Stomach (tissue), 4 donors: ENCODE measurements around the gene TMEM43.

ENCODE experiments used
- CTCF ChIP-seq, 7 experiments: fragments of 450-650 bp in 4 of 7; fragments of 200-600 bp in 3 of 7; sonication (generic) in 3 of 7; IDR thresholded peaks; one replicate each; pipeline ENCODE4 v1.5.1; 2016 to 2019; ENCODE audit warnings: antibody characterized with exemption in 7 of 7, control low read depth in 2 of 7, mild to moderate bottlenecking in 1 of 7
- POLR2A ChIP-seq, 4 donors: fragments of 450-650 bp; IDR thresholded peaks; one replicate each; pipeline ENCODE4 v1.6.1; 2016; ENCODE audit warnings: antibody characterized with exemption in 4 of 4, control low read depth in 2 of 4, mild to moderate bottlenecking in 1 of 4, moderate library complexity in 1 of 4

- TF ChIP-seq CTCF (IDR thresholded peaks at IDR 0.05): no peak
- no peak for TF ChIP-seq POLR2A (IDR thresholded peaks at IDR 0.05)
Observed at GRCh38 chr3:14077310-14077709, 47.5 kb upstream of the TMEM43 start.
